GM21390 (cell line): ENCODE measurements around the gene REEP5.
A peak's percentile ranks its signal among the peaks of the same experiment; 100 is the strongest.
"Not testable (repeated sequence)": the region's sequence is repeated elsewhere in the genome, so short reads cannot be mapped to it uniquely, and the experiment has no call there.

ENCODE experiments used
- ATAC-seq: cut with Tn5 transposase; IDR thresholded peaks from one replicate; pipeline ENCODE4 v1.9.1; 2021; ENCODE audit not compliant: unreplicated experiment

Gene REEP5

DNA sequence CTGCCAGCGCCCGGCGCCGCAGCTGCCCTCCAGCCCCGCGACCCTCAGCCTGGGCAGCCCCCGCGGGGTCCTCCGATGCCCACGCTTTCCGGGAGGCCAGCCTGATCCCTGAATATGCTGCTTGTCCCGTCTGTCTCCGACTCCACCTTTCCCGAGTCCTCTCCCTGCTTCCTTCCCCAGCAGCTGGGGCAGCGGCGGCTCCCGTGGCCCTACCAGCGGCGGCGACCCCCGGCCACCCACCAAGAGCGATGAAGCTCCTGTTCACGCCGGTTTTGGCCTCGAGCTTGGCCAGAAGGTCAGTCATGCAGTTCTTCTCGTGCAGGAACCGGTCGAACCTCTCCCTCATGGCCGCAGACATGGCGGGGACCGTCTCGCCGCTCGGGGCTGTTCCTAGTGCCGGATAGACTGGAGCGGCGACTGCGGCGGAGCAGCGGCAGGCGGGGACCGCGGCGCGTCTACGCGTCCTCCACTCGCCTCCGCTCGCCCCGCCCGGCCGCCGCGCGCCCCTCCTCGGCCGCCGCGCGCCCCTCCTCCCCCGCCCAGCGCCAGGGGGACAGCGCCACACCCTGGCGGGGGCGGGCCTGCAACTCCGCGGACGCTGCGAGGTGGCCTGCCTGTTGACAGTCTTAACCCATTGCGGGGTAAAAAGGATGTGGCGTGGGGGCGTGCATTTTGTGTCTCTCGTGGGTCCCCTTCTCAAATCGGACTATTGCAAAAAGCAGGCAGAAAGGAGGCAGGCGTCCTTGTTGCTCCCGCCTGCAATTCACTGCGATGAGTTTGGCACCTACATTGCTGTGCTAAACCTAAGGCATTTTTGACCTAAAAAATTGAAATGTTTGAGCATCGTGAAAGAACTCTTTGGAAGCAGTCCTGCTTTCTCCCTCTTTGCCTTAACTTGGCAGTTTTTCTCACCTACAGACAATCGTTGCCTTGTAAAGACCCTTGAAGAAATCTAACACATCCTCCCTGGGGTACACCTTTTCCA lies at the start of gene REEP5:
REEP5 (minus strand) TSS at position 395 of the 985 bp plus-strand sequence; CDS start at position 358, 37 bp downstream.
- ATAC-seq = peak; percentile 56

DNA sequence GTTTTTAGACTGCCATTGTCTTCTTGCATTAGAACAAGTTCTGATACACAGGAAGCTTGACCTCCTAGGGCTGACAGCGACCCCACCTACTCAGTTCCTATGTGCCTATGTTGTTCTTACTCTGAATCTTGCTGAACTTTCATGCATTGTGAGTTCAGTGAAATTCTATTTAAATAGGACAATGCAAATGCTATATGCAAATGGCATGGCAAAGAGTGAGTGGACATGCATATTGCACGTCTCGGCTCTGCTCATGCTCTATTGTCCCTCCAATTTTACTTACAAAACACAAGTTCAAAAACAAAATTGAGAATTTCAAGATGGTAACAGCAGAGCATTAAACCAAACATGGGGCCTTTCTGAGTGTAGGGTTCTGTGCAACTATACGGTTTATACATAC lies 49.2 kb upstream of the REEP5 start:
- ATAC-seq = no peak

DNA sequence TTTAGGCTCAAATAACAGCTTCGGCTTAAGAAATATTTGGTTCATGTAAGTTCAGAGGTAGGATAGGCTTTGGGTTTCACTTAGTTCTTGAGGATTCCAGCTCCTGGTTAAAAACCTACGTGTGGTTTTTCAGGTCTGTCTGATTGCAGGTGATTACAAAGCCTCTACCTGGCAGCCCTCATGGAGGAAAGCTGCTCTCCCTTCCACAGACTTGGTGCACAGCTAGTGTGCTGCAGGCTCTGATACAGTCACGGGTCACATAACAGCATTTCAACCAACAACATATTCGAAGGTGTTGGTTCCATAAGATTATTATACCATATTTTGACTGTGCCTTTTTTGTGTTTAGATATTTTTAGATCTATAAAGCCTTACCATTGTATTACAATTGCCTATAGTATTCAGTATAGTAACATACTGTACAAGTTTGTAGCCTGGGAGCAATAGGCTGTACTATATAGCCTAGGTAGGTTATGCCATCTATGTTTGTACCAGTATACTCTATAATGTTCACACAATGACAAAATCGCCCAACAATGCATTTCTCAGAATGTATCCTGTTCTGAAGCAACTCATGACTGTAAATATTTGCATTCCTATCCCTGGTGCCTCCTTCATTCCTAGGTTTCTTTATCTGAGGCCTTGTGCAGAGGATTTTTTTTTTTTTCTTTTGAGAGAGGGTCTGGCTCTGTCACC lies 46.5 kb upstream of the REEP5 start:
- no peak for ATAC-seq

DNA sequence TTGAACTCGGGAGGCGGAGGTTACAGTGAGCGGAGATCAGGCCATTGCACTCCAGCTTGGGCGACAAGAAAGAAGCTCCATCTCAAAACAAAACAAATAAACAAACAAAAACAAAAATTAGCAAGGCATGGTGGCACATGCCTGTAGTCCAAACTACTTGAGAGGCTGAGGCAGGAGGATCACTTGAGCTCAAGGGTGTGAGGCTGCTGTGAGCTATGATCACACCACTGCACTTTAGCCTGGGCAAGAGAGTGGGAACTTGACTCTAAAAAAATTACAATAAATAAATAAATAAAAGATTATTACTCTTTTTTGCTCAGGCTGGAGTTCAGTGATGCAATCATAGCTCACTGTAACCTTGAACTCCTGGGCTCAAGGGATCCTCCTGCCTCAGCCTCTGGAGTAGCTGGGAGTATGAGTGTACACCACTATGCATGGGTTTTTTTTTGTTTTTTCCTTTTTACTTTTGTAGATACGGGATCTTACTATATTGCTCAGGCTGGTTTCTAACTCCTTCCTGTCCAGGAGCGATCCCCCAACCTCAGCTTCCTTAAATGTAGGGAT lies 45.6 kb upstream of the REEP5 start:
- ATAC-seq = no peak

DNA sequence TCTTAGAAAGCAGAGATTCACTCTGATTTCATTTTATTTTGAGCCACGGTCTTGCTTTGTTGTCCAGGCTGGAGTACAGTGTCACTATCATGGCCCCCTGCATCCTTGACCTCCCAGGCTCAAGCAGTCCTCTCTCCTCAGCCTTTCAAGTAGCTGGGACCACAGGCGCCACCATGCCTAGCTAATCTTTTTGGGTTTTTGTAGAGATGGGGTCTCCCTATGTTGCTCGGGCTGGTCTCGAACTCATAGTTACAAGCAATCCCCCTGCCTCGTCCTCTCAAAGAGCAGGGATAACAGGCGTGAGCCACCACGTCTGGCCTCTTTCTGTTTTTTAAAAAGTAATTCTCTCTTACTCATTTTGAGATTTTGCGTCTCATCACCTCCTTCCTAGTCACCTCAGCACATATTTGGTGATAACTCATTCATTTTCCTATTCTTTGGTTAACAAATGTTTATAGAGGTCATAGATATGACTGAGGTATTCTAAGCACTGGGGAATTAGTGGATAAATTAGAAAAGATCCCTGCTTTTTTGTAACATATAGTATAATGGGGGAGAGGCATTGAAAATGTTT lies 43.8 kb upstream of the REEP5 start:
- ATAC-seq = no peak

DNA sequence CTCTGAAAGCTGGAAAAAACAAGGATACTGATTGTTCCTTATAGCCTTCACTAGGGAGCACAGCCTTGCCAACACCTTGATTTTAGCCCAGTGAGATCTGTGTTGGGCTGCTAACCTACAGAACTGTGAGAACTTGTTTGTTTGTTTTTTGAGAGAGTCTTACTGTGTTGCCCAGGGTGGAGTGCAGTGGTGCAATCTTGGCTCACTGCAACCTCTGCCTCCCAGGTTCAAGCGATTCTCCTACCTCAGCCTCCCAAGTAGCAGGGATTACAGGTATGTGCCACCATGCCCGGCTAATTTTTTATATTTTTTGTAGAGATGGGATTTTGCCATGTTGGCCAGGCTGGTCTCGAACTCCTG lies 41.3 kb upstream of the REEP5 start:
- not testable (repeated sequence) for ATAC-seq

DNA sequence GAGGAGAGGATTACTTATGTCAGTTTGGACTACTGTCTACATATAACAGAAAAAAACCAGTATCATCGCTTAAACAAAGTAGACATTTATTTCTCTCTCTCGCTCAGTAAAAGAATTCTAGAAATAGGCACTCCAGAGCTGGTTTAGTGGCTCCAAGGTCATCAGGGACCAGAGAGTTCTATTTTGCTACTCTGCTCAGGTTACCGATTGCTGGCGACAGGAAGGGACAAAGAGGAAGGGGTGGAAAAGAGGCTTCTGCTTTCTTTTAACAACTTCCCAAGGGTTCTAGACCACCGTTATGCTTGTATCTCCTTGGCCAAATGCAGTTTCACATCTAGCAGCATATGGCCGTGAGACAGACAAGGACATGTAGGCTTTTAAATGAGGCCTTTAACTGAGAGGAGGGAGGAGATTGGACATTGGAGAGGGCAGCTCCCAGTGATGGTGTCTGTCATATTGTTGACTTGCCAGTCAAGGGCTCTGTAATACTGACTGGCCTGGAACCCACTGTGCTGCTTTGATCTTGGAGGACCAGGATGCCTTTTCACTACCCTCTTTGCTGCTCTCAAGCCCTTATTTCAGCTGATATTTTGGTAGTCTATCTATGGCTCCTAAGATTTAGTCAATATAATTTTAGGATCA lies 39.0 kb upstream of the REEP5 start:
- no peak for ATAC-seq

DNA sequence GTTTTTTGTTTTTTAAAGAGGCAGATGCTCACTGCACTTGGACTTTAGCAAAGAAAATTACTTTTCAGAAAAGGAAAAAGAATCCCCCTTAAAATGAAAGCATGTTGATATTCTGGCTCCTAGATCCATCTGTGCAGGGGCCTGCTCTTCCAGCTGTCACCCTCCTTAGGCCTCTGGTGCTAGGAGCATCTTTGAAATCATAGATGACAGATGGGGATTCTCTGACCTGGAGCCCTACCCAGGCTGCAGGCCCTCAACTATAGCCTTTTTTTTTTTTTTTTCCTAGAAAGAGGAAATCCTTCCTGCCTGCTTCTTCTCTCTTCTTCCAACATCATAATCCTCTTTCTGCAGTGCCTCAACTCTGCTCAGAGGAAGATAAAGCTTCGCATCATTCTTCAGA lies 38.3 kb upstream of the REEP5 start:
- no peak for ATAC-seq

DNA sequence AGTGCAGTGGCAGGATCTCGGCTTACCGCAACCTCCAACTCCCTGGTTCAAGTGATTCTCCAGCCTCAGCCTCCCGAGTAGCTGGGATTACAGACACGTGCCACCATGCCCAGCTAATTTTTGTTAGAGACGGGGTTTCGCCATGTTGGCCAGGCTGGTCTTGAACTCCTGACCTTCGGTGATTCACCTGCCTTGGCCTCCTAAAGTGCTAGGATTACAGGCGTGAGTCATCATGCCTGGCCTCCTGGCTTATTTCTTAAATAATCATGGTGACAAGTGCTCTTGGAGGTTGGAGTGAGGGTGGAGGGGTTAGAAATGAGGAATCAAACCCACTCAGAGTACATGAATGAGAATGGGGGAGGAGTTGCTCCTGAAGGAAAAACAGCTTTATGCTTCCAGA lies 37.8 kb upstream of the REEP5 start:
- ATAC-seq = not testable (repeated sequence)

DNA sequence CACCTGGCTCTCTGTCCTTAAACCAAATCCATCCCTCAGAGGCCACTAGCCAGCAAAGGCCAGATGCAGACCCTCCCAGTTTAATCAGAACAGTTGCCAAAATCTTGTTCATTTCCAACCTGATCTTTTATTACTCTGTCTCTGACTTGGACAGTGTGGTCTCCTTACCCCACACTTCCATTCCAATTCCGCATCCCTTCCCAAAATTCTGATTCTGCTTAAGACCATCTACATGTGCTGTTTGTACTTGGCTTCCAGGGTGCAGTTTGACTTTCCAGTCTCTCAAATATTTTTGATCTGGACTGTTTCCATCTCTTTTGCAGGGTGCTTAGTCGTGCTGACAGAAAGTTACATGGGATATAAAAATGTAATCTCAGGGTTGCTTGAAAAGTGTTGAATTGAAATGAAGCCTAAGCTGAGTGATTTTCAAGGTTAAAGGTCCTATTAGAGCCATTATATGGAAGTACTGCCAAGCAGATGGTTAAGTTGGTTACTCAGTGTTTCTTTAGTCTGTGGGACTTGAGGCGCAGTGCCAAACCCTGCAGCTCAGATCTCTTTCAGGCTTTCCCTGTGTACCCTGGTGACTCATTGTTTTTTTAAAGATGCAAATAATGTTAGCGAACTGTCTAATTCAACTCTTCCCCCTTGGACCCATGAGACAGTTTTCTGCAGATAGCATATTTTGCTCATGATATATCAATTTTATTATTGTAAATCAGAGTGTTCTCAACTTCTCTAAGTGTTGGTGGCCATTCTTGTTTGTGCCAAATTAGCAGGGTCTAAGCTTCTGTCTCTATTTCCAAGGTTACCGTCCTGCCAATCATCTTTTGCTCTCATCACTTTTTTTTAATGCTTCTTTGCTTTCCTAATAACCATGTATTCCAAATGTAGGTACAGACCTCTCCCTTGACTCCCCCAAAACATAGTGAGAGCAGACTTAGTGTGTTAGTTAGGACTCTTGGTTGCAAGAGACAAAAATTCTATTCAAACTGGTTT lies 36.4 kb upstream of the REEP5 start:
- ATAC-seq = peak; percentile 91

DNA sequence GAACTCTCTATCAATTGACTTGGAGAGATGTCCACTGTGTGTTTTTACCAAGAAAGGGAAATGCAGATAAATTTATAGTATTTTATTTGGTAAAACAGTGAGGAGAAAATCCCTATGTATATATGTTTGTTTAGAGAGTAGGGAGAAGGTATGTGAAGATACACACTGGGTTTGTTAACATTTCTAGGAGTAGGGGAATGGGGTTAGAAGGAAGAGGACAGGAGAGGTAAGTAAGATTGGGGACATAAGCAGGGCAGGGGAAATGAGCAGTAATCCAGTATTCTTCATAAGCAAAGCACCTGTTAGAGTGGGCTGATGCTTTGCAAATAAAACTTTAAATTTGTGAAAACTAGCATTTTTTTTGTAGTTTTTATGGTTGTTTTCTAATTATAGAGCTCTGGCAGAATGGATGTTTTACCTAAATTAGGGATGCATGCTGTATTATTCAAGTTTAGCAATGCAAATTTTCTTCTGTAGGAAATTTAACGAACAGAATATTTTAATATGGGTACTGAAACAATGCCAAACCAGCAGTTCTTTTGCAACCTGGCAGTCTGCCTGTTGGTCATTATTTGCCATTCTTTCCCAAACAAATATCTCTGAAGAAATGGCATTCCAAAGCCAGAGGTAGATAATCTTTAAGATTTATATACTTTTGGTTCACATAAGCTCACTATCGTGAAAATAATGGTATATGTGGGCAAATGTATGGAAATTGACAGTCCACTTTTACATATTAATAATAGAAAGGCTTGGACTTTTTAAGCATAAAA lies 35.2 kb upstream of the REEP5 start:
- no peak for ATAC-seq

DNA sequence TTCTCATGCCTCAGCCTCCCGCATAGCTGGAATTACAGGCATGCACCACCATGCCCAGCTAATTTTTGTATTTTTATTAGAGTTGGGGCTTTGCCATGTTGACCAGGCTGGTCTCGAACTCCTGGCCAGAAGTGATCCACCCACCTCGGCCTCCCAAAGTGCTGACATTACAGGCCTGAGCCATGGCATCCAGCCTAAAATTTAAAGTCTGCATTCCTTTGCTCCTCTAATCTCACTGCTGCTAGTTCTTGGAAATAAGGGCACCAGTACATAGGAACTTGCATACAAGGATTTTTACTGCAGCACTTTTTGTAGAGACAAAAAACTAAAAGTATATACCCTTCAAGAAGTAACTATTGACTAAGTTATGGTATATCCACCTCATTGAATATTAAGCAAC lies 34.6 kb upstream of the REEP5 start:
- ATAC-seq = no peak

DNA sequence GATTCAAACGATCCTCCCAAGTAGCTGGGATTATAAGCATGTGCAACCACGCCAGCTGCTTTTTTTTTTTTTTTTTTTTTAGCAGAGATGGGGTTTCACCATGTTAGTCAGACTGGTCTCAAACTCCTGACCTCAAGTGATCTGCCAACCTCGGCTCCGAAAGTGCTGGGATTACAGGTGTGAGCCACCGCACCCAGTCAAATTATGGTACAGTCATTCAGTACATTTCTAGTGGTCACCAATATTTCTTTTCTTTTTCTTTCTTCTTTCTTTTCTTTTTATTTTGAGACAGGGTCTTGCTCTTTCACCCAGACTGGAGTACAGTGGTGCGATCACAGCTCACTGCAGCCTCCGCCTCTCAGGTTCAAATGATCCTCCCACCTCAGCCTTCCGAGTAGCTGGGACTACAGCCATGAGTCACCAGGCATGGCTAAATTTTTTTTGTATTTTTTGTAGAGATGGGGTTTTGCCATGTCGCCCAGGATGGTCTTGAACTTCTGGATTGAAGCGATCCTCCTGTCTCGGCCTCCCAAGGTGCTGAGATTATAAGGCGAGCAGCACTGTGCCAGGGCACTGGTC lies 29.2 kb upstream of the REEP5 start:
- peak; percentile 84 for ATAC-seq

DNA sequence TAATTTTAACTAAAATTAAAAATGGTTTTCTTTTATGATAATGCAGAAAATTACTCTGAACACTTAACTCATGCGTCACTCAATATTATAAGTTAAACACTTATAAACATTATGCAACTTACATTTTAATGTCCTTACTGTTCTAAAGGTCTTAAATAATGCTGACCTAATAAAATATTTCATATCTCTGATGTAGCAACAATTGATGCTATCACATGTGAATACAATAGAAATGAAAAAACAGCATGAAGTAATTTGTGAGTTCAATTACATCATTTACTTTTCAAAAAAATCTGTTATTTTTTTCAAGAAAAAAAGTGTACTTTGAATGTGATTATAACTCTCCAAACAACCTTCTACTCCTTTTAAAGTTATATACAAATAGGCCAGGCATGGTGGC lies 26.4 kb upstream of the REEP5 start:
- ATAC-seq = no peak

DNA sequence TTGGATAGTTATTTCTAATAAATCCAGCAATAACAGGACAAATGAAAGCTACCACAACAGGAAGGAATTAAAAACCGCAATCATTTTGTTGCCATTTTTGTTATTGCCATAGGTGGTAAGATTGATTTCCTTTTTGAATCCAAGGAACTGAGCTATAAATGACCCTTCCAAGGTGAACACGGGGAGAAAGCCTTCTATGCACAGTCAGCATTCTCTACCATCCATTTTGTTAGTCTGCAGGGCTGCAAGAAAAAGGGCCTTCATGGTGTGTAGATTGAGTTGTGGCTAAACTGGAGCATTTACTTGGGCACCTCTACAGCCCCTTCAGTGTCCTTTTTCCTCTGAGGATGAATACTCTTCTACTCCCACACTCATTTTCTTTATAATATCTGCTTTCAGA lies 18.6 kb upstream of the REEP5 start:
- no peak for ATAC-seq

DNA sequence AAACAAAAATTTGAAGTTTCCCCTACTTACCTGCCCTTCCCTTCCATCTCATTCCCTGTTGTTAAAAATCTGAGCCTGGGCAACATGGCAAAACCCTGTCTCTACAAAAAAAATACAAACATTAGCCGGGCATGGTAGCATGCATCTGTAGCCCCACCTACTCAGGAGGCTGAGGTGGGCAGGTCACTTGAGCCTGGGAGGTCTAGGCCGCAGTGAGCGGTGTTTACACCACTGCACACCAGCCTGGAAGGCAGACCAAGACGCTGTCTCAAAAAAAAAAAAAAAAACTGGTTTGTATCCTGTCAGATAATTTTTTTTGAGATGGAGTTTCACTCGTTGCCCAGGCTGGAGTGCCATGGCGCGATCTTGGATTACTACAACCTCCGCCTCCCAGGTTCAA lies 16.3 kb upstream of the REEP5 start:
- ATAC-seq = no peak

DNA sequence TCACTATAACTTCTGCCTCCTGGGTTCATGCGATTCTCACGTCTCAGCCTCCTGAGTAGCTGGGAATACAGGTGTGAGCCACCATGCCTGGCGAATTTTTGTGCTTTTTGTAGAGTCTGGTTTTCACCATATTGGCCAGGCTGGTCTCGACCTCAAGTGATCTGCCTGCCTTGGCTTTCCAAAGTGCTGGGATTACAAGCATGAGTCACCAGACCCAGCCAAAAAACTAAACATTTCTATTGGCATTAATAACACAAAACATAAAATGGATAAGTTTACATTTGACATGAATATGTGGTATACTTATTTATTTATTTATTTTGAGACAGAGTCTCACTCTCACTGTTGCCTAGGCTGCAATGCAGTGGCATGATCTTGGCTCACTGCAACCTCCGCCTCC lies 13.6 kb upstream of the REEP5 start:
- no peak for ATAC-seq

DNA sequence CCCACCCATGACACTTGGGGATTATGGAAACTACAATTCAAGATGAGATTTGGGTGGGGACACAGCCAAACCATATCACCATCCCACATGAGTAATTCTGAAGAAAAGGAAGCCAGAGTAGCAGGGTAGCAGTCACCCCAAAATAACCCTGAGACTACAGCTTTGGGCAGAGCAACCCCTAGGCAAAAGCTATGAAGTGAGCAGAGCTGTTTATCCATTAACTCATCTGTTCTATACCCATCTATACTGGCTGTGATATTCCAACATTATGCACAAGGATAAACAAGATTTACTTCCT lies 12.3 kb upstream of the REEP5 start:
- no peak for ATAC-seq
